GM12875 (cell line): ENCODE data around the gene GALNT1.

Experiments
- H3K4me3 ChIP-seq: one replicate; pipeline ENCODE4 v1.5.1; 2011; ENCODE audit warnings: low read depth, low read length, control low read depth
- CTCF ChIP-seq: IDR thresholded peaks from 2 replicates; pipeline ENCODE4 v1.5.1; 2011; ENCODE audit warnings: low read depth, mild to moderate bottlenecking, control low read depth, inconsistent platforms, low read length, moderate library complexity, borderline replicate concordance; ENCODE audit not compliant: insufficient read depth

Gene GALNT1

GRCh38 chr18:35683021-35683420 is 101.5 kb downstream of the GALNT1 start:
- H3K4me3 ChIP-seq, result no peak overlapping the region
- TF ChIP-seq CTCF, result no peak

GRCh38 chr18:35688757-35689156 is 107.2 kb downstream of the GALNT1 start:
- H3K4me3 ChIP-seq, result no peak overlapping the region
- no peak for TF ChIP-seq CTCF

- TF ChIP-seq CTCF, result no peak
- H3K4me3 ChIP-seq, result no peak overlapping the region
Measured at GRCh38 chr18:35689728-35690127, 108.2 kb downstream of the GALNT1 start.

- no peak overlapping the region for H3K4me3 ChIP-seq
- no peak for TF ChIP-seq CTCF
Measured at GRCh38 chr18:35691625-35692024, 110.1 kb downstream of the GALNT1 start.

- H3K4me3 ChIP-seq, result no peak overlapping the region
- TF ChIP-seq CTCF, result no peak
Measured at GRCh38 chr18:35692866-35693265, 111.3 kb downstream of the GALNT1 start.

- no peak overlapping the region for H3K4me3 ChIP-seq
- no peak for TF ChIP-seq CTCF
Measured at GRCh38 chr18:35693829-35694228, 112.3 kb downstream of the GALNT1 start.

- no peak for TF ChIP-seq CTCF
- H3K4me3 ChIP-seq, result no peak overlapping the region
Measured at GRCh38 chr18:35694808-35695207, 113.3 kb downstream of the GALNT1 start.
